GM23338 (cell line): ENCODE measurements around the gene LDB3. TPM values are rescaled to one million over a fixed set of nuclear protein-coding genes. Genes with fewer than 3 reads are reported as not detected.
A peak's percentile ranks its signal among the peaks of the same experiment; 100 is the strongest.

Experiments
- ATAC-seq: fragments of 200-7000 bp; cut with Tn5 transposase; 3 replicates; pipeline ENCODE4 v1.9.1; 2020
- DNase-seq: peaks from one replicate; pipeline ENCODE4 v3.0.0-alpha.2; 2015; ENCODE audit warnings: low spot score
- H2AFZ ChIP-seq: fragments of 200-600 bp; sonication (generic); 2 replicates; pipeline ENCODE4 v1.8.0; 2016; ENCODE audit warnings: antibody characterized with exemption, mild to moderate bottlenecking, moderate library complexity
- H3F3A ChIP-seq: fragments of 200-600 bp; sonication (generic); replicated peaks from 2 replicates; pipeline ENCODE4 v1.8.0; 2017; ENCODE audit warnings: antibody characterized with exemption, mixed run types, low read depth
- H3K27ac ChIP-seq: fragments of 200-600 bp; sonication (generic); 2 replicates; pipeline ENCODE4 v1.6.1; 2016; ENCODE audit warnings: low read depth
- H3K27me3 ChIP-seq: fragments of 200-600 bp; sonication (generic); 2 replicates; pipeline ENCODE4 v1.8.0; 2016; ENCODE audit warnings: mild to moderate bottlenecking, mixed run types, moderate library complexity; ENCODE audit not compliant: insufficient read depth
- H3K36me3 ChIP-seq: fragments of 200-600 bp; sonication (generic); 2 replicates; pipeline ENCODE4 v1.8.0; 2016; ENCODE audit warnings: mild to moderate bottlenecking; ENCODE audit not compliant: insufficient read depth
- H3K4me1 ChIP-seq: fragments of 200-600 bp; sonication (generic); 2 replicates; pipeline ENCODE4 v1.8.0; 2016; ENCODE audit warnings: mild to moderate bottlenecking, moderate library complexity; ENCODE audit not compliant: insufficient read depth
- H3K4me2 ChIP-seq: fragments of 200-600 bp; sonication (generic); 2 replicates; pipeline ENCODE4 v1.7.1; 2017; ENCODE audit warnings: mixed run types
- H3K4me3 ChIP-seq: fragments of 200-600 bp; sonication (generic); 2 replicates; pipeline ENCODE4 v1.6.1; 2016; ENCODE audit warnings: mixed run types
- H3K79me2 ChIP-seq: fragments of 200-600 bp; sonication (generic); replicated peaks from 2 replicates; pipeline ENCODE4 v1.8.0; 2017; ENCODE audit warnings: mild to moderate bottlenecking; ENCODE audit not compliant: insufficient read depth
- H3K9me2 ChIP-seq: fragments of 200-600 bp; sonication (generic); 2 replicates; pipeline ENCODE4 v1.8.0; 2017; ENCODE audit not compliant: insufficient read depth
- H4K20me1 ChIP-seq: fragments of 200-600 bp; sonication (generic); replicated peaks from 2 replicates; pipeline ENCODE4 v1.8.0; 2017; ENCODE audit warnings: mild to moderate bottlenecking; ENCODE audit not compliant: insufficient read depth
- H3K27ac Mint-ChIP-seq: 2 replicates; pipeline ENCODE4 v1.8.0; 2020; ENCODE audit warnings: inconsistent platforms, mild to moderate bottlenecking, moderate library complexity, mixed read lengths
- H3K27me3 Mint-ChIP-seq: 3 replicates; pipeline ENCODE4 v1.8.0; 2022; ENCODE audit warnings: low read depth, mild to moderate bottlenecking, moderate library complexity, mixed read lengths, inconsistent platforms; ENCODE audit not compliant: insufficient read depth, poor library complexity
- H3K36me3 Mint-ChIP-seq: 3 replicates; pipeline ENCODE4 v1.8.0; 2021; ENCODE audit warnings: low read depth, mild to moderate bottlenecking, inconsistent platforms, moderate library complexity, mixed read lengths
- H3K4me1 Mint-ChIP-seq: 3 replicates; pipeline ENCODE4 v1.8.0; 2020; ENCODE audit warnings: mild to moderate bottlenecking, inconsistent platforms, mixed read lengths
- H3K4me3 Mint-ChIP-seq: 3 replicates; pipeline ENCODE4 v1.8.0; 2021; ENCODE audit warnings: moderate library complexity, mild to moderate bottlenecking, inconsistent platforms, mixed read lengths
- H3K9me3 Mint-ChIP-seq: 3 replicates; pipeline ENCODE4 v1.8.0; 2020; ENCODE audit warnings: moderate library complexity, mild to moderate bottlenecking, inconsistent platforms, mixed read lengths
- EZH2 ChIP-seq: fragments of 200-600 bp; sonication (generic); IDR thresholded peaks from one replicate; pipeline ENCODE4 v1.8.0; 2017; ENCODE audit warnings: antibody characterized with exemption, mild to moderate bottlenecking, low read depth; ENCODE audit not compliant: unreplicated experiment
- NANOG ChIP-seq: IDR thresholded peaks from 2 replicates; pipeline ENCODE4 v1.6.1; 2016; ENCODE audit warnings: antibody characterized with exemption, borderline replicate concordance
- polyA plus RNA-seq: library from polyadenylated mRNA; unstranded; fragments of >200 nt; fragmentation: Nextera tagmentation; extraction: Ambion mirVana; gene quantifications from 2 replicates; pipeline ENCODE4 v1.2.1, GENCODE V29; 2016
- total RNA-seq: library from RNA; depleted of rRNA; stranded (reverse); fragments of >200 nt; shearing (Covaris generic); gene quantifications from 2 replicates; pipeline ENCODE4 v1.2.3, GENCODE V29; 2014
- TF ChIP-seq, protein P1 (sequence below), 2 experiments: fragments of 200-600 bp in 1 of 2; sonication (generic) in 1 of 2; conservative IDR thresholded peaks; 2 replicates each; pipeline versions ENCODE4 v1.5.1 to v1.6.1; 2016 to 2017; ENCODE audit warnings: antibody characterized with exemption in 2 of 2, low read depth in 2 of 2, mild to moderate bottlenecking in 2 of 2, moderate library complexity in 1 of 2
- TF ChIP-seq, protein P2 (sequence below): fragments of 250-450 bp; sonication (Bioruptor Pico); IDR thresholded peaks from 2 replicates; pipeline ENCODE4 v1.5.0; 2020; ENCODE audit warnings: mild to moderate bottlenecking, moderate library complexity

Gene LDB3
- total and polyA plus RNA-seq, 2 experiments from 2014 or later = 0.14 to 0.16 TPM

DNA sequence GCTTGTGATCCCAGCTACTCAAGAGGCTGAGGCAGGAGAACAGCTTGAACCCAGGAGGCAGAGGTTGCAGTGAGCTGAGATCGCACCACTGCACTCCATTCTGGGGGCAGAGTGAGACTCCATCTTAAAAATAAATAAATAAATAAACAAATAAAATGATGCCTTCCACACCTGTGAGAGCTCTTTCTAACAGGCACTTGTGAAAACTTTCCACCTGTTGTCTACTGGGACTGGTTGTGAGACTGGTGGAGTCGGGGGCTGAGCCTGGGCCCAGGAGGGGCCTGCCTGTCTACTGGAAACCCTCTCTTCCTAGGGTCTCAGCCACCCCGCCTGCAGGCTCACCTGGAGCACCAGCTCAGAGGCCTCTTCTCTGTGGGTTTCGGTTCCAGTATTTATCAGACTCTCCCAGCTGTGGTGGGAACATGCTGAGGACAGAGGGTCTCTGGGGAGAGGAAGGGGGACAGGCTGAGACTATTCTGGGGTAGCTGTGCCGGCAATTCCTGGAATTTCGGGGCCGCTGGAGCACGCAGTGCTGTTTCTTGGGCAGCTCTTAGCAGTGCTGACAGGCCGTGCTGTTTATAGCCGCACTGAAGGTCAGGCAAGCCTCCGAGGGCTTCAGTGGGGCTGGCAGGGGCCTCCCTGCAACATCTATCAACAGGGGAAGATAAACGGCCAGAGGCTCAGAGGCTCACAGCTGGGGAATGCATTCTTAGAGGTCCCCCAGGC lies 3.8 kb downstream of the LDB3 start:
- H3K27ac ChIP-seq = no peak overlapping the region
- no peaks in the 10 kb centered on the region for H3K79me2 ChIP-seq
- no peaks in the 10 kb centered on the region for H3F3A ChIP-seq
- no peak overlapping the region for H3K4me3 ChIP-seq
- H3K4me1 ChIP-seq = peaks cover 2% of the 10 kb centered on the region; the same call in 1 of the 2 replicates
- H3K4me3 Mint-ChIP-seq = no peak overlapping the region; the same call in 2 of the 3 replicates
- H3K4me2 ChIP-seq = no peak overlapping the region
- H3K4me1 Mint-ChIP-seq = peaks cover 59% of the 10 kb centered on the region
- H3K27ac Mint-ChIP-seq = 0 out of 2 replicates have a peak overlapping the region, but pooled peaks have one; percentile 65
- H3K9me2 ChIP-seq = no peaks in the 10 kb centered on the region
- DNase-seq = peak; percentile 24
- ATAC-seq = peak; percentile 16
- no peaks in the 10 kb centered on the region for H3K27me3 ChIP-seq
- H2AFZ ChIP-seq = peak overlapping the region; percentile 80
- no peaks in the 10 kb centered on the region for H3K36me3 ChIP-seq
- no peaks in the 10 kb centered on the region for H3K36me3 Mint-ChIP-seq
- H4K20me1 ChIP-seq = no peaks in the 10 kb centered on the region
- no peaks in the 10 kb centered on the region for H3K9me3 Mint-ChIP-seq
- peaks cover 8% of the 10 kb centered on the region for H3K27me3 Mint-ChIP-seq
- TF ChIP-seq NANOG = no peak
- no peak for TF ChIP-seq EZH2
- TF ChIP-seq, protein P1, sequence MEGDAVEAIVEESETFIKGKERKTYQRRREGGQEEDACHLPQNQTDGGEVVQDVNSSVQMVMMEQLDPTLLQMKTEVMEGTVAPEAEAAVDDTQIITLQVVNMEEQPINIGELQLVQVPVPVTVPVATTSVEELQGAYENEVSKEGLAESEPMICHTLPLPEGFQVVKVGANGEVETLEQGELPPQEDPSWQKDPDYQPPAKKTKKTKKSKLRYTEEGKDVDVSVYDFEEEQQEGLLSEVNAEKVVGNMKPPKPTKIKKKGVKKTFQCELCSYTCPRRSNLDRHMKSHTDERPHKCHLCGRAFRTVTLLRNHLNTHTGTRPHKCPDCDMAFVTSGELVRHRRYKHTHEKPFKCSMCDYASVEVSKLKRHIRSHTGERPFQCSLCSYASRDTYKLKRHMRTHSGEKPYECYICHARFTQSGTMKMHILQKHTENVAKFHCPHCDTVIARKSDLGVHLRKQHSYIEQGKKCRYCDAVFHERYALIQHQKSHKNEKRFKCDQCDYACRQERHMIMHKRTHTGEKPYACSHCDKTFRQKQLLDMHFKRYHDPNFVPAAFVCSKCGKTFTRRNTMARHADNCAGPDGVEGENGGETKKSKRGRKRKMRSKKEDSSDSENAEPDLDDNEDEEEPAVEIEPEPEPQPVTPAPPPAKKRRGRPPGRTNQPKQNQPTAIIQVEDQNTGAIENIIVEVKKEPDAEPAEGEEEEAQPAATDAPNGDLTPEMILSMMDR (conservative IDR thresholded peaks at IDR 0.05; ENCODE audit: low read depth in 2 of 2) = no peak
- TF ChIP-seq, protein P2, sequence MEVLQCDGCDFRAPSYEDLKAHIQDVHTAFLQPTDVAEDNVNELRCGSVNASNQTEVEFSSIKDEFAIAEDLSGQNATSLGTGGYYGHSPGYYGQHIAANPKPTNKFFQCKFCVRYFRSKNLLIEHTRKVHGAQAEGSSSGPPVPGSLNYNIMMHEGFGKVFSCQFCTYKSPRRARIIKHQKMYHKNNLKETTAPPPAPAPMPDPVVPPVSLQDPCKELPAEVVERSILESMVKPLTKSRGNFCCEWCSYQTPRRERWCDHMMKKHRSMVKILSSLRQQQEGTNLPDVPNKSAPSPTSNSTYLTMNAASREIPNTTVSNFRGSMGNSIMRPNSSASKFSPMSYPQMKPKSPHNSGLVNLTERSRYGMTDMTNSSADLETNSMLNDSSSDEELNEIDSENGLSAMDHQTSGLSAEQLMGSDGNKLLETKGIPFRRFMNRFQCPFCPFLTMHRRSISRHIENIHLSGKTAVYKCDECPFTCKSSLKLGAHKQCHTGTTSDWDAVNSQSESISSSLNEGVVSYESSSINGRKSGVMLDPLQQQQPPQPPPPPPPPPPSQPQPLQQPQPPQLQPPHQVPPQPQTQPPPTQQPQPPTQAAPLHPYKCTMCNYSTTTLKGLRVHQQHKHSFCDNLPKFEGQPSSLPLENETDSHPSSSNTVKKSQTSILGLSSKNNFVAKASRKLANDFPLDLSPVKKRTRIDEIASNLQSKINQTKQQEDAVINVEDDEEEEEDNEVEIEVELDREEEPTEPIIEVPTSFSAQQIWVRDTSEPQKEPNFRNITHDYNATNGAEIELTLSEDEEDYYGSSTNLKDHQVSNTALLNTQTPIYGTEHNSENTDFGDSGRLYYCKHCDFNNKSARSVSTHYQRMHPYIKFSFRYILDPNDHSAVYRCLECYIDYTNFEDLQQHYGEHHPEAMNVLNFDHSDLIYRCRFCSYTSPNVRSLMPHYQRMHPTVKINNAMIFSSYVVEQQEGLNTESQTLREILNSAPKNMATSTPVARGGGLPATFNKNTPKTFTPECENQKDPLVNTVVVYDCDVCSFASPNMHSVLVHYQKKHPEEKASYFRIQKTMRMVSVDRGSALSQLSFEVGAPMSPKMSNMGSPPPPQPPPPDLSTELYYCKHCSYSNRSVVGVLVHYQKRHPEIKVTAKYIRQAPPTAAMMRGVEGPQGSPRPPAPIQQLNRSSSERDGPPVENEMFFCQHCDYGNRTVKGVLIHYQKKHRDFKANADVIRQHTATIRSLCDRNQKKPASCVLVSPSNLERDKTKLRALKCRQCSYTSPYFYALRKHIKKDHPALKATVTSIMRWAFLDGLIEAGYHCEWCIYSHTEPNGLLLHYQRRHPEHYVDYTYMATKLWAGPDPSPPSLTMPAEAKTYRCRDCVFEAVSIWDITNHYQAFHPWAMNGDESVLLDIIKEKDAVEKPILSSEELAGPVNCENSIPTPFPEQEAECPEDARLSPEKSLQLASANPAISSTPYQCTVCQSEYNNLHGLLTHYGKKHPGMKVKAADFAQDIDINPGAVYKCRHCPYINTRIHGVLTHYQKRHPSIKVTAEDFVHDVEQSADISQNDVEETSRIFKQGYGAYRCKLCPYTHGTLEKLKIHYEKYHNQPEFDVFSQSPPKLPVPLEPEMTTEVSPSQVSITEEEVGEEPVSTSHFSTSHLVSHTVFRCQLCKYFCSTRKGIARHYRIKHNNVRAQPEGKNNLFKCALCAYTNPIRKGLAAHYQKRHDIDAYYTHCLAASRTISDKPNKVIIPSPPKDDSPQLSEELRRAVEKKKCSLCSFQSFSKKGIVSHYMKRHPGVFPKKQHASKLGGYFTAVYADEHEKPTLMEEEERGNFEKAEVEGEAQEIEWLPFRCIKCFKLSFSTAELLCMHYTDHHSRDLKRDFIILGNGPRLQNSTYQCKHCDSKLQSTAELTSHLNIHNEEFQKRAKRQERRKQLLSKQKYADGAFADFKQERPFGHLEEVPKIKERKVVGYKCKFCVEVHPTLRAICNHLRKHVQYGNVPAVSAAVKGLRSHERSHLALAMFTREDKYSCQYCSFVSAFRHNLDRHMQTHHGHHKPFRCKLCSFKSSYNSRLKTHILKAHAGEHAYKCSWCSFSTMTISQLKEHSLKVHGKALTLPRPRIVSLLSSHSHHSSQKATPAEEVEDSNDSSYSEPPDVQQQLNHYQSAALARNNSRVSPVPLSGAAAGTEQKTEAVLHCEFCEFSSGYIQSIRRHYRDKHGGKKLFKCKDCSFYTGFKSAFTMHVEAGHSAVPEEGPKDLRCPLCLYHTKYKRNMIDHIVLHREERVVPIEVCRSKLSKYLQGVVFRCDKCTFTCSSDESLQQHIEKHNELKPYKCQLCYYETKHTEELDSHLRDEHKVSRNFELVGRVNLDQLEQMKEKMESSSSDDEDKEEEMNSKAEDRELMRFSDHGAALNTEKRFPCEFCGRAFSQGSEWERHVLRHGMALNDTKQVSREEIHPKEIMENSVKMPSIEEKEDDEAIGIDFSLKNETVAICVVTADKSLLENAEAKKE (CRISPR knock-in tag) = no peak
